ENCODE data around the gene BTLA. TPM values are rescaled to one million over a fixed set of nuclear protein-coding genes. Genes with fewer than 3 reads are reported as not detected.
"Not testable (repeated sequence)": the region's sequence is repeated elsewhere in the genome, so short reads cannot be mapped to it uniquely, and the experiment has no call there.

BTLA gene, protein sequence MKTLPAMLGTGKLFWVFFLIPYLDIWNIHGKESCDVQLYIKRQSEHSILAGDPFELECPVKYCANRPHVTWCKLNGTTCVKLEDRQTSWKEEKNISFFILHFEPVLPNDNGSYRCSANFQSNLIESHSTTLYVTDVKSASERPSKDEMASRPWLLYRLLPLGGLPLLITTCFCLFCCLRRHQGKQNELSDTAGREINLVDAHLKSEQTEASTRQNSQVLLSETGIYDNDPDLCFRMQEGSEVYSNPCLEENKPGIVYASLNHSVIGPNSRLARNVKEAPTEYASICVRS
- total RNA-seq (under 1 TPM; 0.06 to 0.10 TPM), polyA plus RNA-seq (ENCODE audit: insufficient read length in 2 of 2) (under 1 TPM; 0.15 to 0.32 TPM)
- long read RNA-seq, donor 1, result 0 reads
- long read RNA-seq, donor 2, result 0 reads
- long read RNA-seq, donor 3, result 0 reads
- long read RNA-seq, donor 4, result 0 reads

- 95% methylated on average over 6 of the region's 12 CpGs for WGBS (ENCODE audit: insufficient coverage)
- no peak within 1 kb of the TSS for H3K27ac ChIP-seq (ENCODE audit: low read depth, low read length)
Observed at GRCh38 chr3:112498914-112499711, at the start of gene BTLA. TSS of gene BTLA (minus strand) at chr3:112499472. CDS start at chr3:112499358, 114 bp downstream.

DNA sequence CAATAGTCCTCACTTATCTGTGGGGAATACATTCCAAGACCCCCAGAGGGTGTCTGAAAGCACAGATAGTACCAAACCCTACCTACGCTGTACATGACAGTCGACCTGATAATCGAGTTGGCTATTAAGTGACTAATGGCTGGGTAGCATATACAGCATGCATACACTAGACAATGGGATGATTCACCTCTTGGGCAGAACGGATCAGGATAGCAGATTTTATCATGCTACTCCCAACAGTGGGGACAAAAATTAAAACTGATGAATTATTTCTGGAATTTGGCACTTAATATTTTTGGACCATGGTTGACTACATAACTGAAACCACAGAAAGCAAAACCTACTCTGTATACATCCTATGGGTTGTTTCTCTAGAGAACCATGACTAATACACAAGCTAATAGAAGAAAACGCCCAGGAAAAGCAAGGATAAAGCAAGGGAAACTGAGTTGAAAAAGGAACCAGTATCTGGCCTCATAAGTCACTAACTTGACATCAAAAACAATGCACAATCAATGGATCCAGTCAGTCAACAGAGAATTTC is 47.0 kb upstream of the BTLA start:
- Histone ChIP-seq H3K9me3 (ENCODE audit: control insufficient read depth, insufficient read depth, low read length) (no peaks in the 10 kb centered on the region), H3K27me3 (ENCODE audit: control insufficient read depth, insufficient read depth, low read length) (no peaks in the 10 kb centered on the region), H3K4me1 (ENCODE audit: control insufficient read depth, insufficient read depth, low read length) (no peaks in the 10 kb centered on the region), H3K27ac (ENCODE audit: low read depth, low read length) (no peak overlapping the region), H3K4me3 (ENCODE audit: low read depth, low read length) (no peak overlapping the region), H3K36me3 (ENCODE audit: control insufficient read depth, insufficient read depth, low read length) (peaks cover 10% of the 10 kb centered on the region)
- DNase-seq (ENCODE audit: low read depth in 4 of 6, low spot score in 6 of 6), result no peak
- no CpG with 5 or more reads among the region's 5 CpGs for WGBS (ENCODE audit: insufficient coverage)

More at GRCh38 chr3:112498914-112499711, at the start of gene BTLA:
- Histone ChIP-seq H3K4me1 (ENCODE audit: control insufficient read depth, insufficient read depth, low read length) (no peaks in the 10 kb centered on the region), H3K4me3 (ENCODE audit: low read depth, low read length) (no peak within 1 kb of the TSS), H3K27me3 (ENCODE audit: control insufficient read depth, insufficient read depth, low read length) (no peaks in the 10 kb centered on the region), H3K9me3 (ENCODE audit: control insufficient read depth, insufficient read depth, low read length) (no peaks in the 10 kb centered on the region), H3K36me3 (ENCODE audit: control insufficient read depth, insufficient read depth, low read length) (no peaks in the 10 kb centered on the region)
- no peak for DNase-seq (ENCODE audit: low read depth in 4 of 6, low spot score in 6 of 6)

GRCh38 chr3:112539825-112540650 is 40.8 kb upstream of the BTLA start:
- no peak overlapping the region for H3K4me3 ChIP-seq (ENCODE audit: low read depth, low read length)
- no peaks in the 10 kb centered on the region for H3K27me3 ChIP-seq (ENCODE audit: control insufficient read depth, insufficient read depth, low read length)
- H3K4me1 ChIP-seq (ENCODE audit: control insufficient read depth, insufficient read depth, low read length), result no peaks in the 10 kb centered on the region
- H3K36me3 ChIP-seq (ENCODE audit: control insufficient read depth, insufficient read depth, low read length), result peaks cover 6% of the 10 kb centered on the region
- no peak overlapping the region for H3K27ac ChIP-seq (ENCODE audit: low read depth, low read length)
- 100% methylated on average over 1 of the region's 1 CpG for WGBS (ENCODE audit: insufficient coverage)
- peak in 1 of 6 donors; percentile 35 for DNase-seq (ENCODE audit: low read depth in 4 of 6, low spot score in 6 of 6)
- H3K9me3 ChIP-seq (ENCODE audit: control insufficient read depth, insufficient read depth, low read length), result no peaks in the 10 kb centered on the region

- H3K4me3 ChIP-seq (ENCODE audit: low read depth, low read length), result no peak overlapping the region
- H3K36me3 ChIP-seq (ENCODE audit: control insufficient read depth, insufficient read depth, low read length), result peaks cover 3% of the 10 kb centered on the region
- no peaks in the 10 kb centered on the region for H3K9me3 ChIP-seq (ENCODE audit: control insufficient read depth, insufficient read depth, low read length)
- no CpG with 5 or more reads among the region's 1 CpG for WGBS (ENCODE audit: insufficient coverage)
- peak; percentile 7 to 74 (median 12) for DNase-seq (ENCODE audit: low read depth in 4 of 6, low spot score in 6 of 6)
- H3K4me1 ChIP-seq (ENCODE audit: control insufficient read depth, insufficient read depth, low read length), result no peaks in the 10 kb centered on the region
- H3K27ac ChIP-seq (ENCODE audit: low read depth, low read length), result no peak overlapping the region
- no peaks in the 10 kb centered on the region for H3K27me3 ChIP-seq (ENCODE audit: control insufficient read depth, insufficient read depth, low read length)
Observed at GRCh38 chr3:112531358-112531781, 32.1 kb upstream of the BTLA start.

DNA sequence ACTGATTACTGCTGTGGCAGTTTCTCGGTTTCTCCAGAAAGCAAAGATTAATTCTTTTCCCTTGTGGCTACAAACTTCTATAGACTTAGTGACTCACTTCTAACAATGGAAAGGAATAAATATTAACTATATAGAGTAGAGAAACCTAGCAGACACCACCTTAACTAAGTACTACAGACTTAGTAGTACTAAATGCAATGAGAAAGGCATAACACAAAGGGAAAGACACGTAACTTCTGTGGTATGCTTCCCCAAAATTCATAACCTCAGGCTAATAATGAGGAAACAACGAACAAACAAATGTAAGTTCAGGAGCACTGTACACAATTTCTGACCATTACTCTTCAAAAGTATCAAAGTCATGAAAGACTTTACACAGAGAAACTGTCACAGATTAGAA is 31.3 kb upstream of the BTLA start:
- peaks cover 3% of the 10 kb centered on the region for H3K36me3 ChIP-seq (ENCODE audit: control insufficient read depth, insufficient read depth, low read length)
- H3K9me3 ChIP-seq (ENCODE audit: control insufficient read depth, insufficient read depth, low read length), result no peaks in the 10 kb centered on the region
- no peak overlapping the region for H3K27ac ChIP-seq (ENCODE audit: low read depth, low read length)
- no peak overlapping the region for H3K4me3 ChIP-seq (ENCODE audit: low read depth, low read length)
- no peak for DNase-seq (ENCODE audit: low read depth in 4 of 6, low spot score in 6 of 6)
- no peaks in the 10 kb centered on the region for H3K27me3 ChIP-seq (ENCODE audit: control insufficient read depth, insufficient read depth, low read length)
- H3K4me1 ChIP-seq (ENCODE audit: control insufficient read depth, insufficient read depth, low read length), result no peaks in the 10 kb centered on the region
- no CpG with 5 or more reads among the region's 3 CpGs for WGBS (ENCODE audit: insufficient coverage)

- not testable (repeated sequence) for H3K27ac ChIP-seq (ENCODE audit: low read depth, low read length); H3K9me3 ChIP-seq (ENCODE audit: control insufficient read depth, insufficient read depth, low read length); H3K4me3 ChIP-seq (ENCODE audit: low read depth, low read length); DNase-seq (ENCODE audit: low read depth in 4 of 6, low spot score in 6 of 6); H3K27me3 ChIP-seq (ENCODE audit: control insufficient read depth, insufficient read depth, low read length); H3K4me1 ChIP-seq (ENCODE audit: control insufficient read depth, insufficient read depth, low read length); H3K36me3 ChIP-seq (ENCODE audit: control insufficient read depth, insufficient read depth, low read length)
- WGBS (ENCODE audit: insufficient coverage), result 90% methylated on average over 2 of the region's 6 CpGs
Observed at GRCh38 chr3:112524127-112524526, 24.9 kb upstream of the BTLA start.

GRCh38 chr3:112519424-112520001 is 20.2 kb upstream of the BTLA start:
- no peak overlapping the region for H3K4me3 ChIP-seq (ENCODE audit: low read depth, low read length)
- no peak overlapping the region for H3K27ac ChIP-seq (ENCODE audit: low read depth, low read length)
- H3K27me3 ChIP-seq (ENCODE audit: control insufficient read depth, insufficient read depth, low read length), result no peaks in the 10 kb centered on the region
- H3K4me1 ChIP-seq (ENCODE audit: control insufficient read depth, insufficient read depth, low read length), result no peaks in the 10 kb centered on the region
- H3K36me3 ChIP-seq (ENCODE audit: control insufficient read depth, insufficient read depth, low read length), result no peaks in the 10 kb centered on the region
- DNase-seq (ENCODE audit: low read depth in 4 of 6, low spot score in 6 of 6), result peak; percentile 22 to 89 (median 43)
- H3K9me3 ChIP-seq (ENCODE audit: control insufficient read depth, insufficient read depth, low read length), result no peaks in the 10 kb centered on the region
- no CpG with 5 or more reads among the region's 2 CpGs for WGBS (ENCODE audit: insufficient coverage)

GRCh38 chr3:112518970-112519369 is 19.7 kb upstream of the BTLA start:
- H3K27me3 ChIP-seq (ENCODE audit: control insufficient read depth, insufficient read depth, low read length); DNase-seq (ENCODE audit: low read depth in 4 of 6, low spot score in 6 of 6); H3K36me3 ChIP-seq (ENCODE audit: control insufficient read depth, insufficient read depth, low read length); H3K4me1 ChIP-seq (ENCODE audit: control insufficient read depth, insufficient read depth, low read length); H3K27ac ChIP-seq (ENCODE audit: low read depth, low read length); H3K4me3 ChIP-seq (ENCODE audit: low read depth, low read length); H3K9me3 ChIP-seq (ENCODE audit: control insufficient read depth, insufficient read depth, low read length): not testable (repeated sequence)
- no CpG with 5 or more reads among the region's 3 CpGs for WGBS (ENCODE audit: insufficient coverage)

All from spinal cord (tissue), 10 donors.